Measurements from ENCODE around the gene ACTA2. TPM values are rescaled to one million over a fixed set of nuclear protein-coding genes. Genes with fewer than 3 reads are reported as not detected.

ACTA2 gene
- total RNA-seq, 1 experiment from 2014 or later = 5.3 TPM

- CTCF ChIA-PET = no interaction called here
- no peak overlapping the region for H3K4me2 ChIP-seq
- intact Hi-C loops (cut with micrococcal nuclease; ENCODE audit: unreplicated experiment) = no loop called here
These were observed 28.2 kb upstream of the ACTA2 start for GRCh38 chr10:88980800-88981199.

GRCh38 chr10:88980247-88980646 is 27.7 kb upstream of the ACTA2 start:
- no peaks in the 10 kb centered on the region for H3K27me3 ChIP-seq (ENCODE audit: insufficient read depth, low read depth)
- no peaks in the 10 kb centered on the region for H4K20me1 ChIP-seq (ENCODE audit: insufficient read depth)
- H3K9me3 ChIP-seq (ENCODE audit: insufficient read depth, low read depth) = no peaks in the 10 kb centered on the region
- H3K4me2 ChIP-seq = no peak overlapping the region
- no peak overlapping the region for H2AFZ ChIP-seq
- no peaks in the 10 kb centered on the region for H3K79me2 ChIP-seq (ENCODE audit: low read depth)
- no TSS peak for BruUV-seq (replicated peaks)
- H3K4me3 ChIP-seq = no peak overlapping the region
- no peaks in the 10 kb centered on the region for H3F3A ChIP-seq (ENCODE audit: insufficient read depth, low read depth)
- H3K27ac ChIP-seq = no peak overlapping the region
- no peaks in the 10 kb centered on the region for H3K4me1 ChIP-seq (replicated peaks; ENCODE audit: insufficient read depth)
- H3K9me2 ChIP-seq (ENCODE audit: insufficient read depth) = no peaks in the 10 kb centered on the region
- DNase-seq = no peak
- ChIA-PET POLR2A (ENCODE audit: unreplicated experiment) (interaction anchor here (0.6 kb wide), 1 partner anchor 699 kb away, joined by 5 read pairs; no protein-coding TSS in a partner anchor), CTCF (no interaction called here)
- no peaks in the 10 kb centered on the region for H3K36me3 ChIP-seq (ENCODE audit: low read depth)
- intact Hi-C loops (cut with micrococcal nuclease; ENCODE audit: unreplicated experiment) = no loop called here
- TF ChIP-seq EZH2 (IDR thresholded peaks at IDR 0.05; ENCODE audit: low read depth) (no peak), CTCF (conservative IDR thresholded peaks at IDR 0.05) (no peak)

More at GRCh38 chr10:88980800-88981199, 28.2 kb upstream of the ACTA2 start:
- H3K27me3 ChIP-seq (ENCODE audit: insufficient read depth, low read depth) = no peaks in the 10 kb centered on the region
- H4K20me1 ChIP-seq (ENCODE audit: insufficient read depth) = no peaks in the 10 kb centered on the region
- H3K4me1 ChIP-seq (replicated peaks; ENCODE audit: insufficient read depth) = no peaks in the 10 kb centered on the region
- H2AFZ ChIP-seq = no peak overlapping the region
- POLR2A ChIA-PET (ENCODE audit: unreplicated experiment) = interaction anchor here (0.6 kb wide), 1 partner anchor 699 kb away, joined by 5 read pairs; no protein-coding TSS in a partner anchor
- BruUV-seq (replicated peaks) = no TSS peak
- no peaks in the 10 kb centered on the region for H3F3A ChIP-seq (ENCODE audit: insufficient read depth, low read depth)
- H3K79me2 ChIP-seq (ENCODE audit: low read depth) = no peaks in the 10 kb centered on the region
- TF ChIP-seq CTCF (conservative IDR thresholded peaks at IDR 0.05) (no peak), EZH2 (IDR thresholded peaks at IDR 0.05; ENCODE audit: low read depth) (no peak)
- no peak overlapping the region for H3K27ac ChIP-seq
- H3K4me3 ChIP-seq = no peak overlapping the region
- no peaks in the 10 kb centered on the region for H3K9me2 ChIP-seq (ENCODE audit: insufficient read depth)
- no peaks in the 10 kb centered on the region for H3K9me3 ChIP-seq (ENCODE audit: insufficient read depth, low read depth)
- no peak for DNase-seq
- H3K36me3 ChIP-seq (ENCODE audit: low read depth) = no peaks in the 10 kb centered on the region

GRCh38 chr10:88979603-88980002 is 27.0 kb upstream of the ACTA2 start:
- Histone ChIP-seq H4K20me1 (ENCODE audit: insufficient read depth) (no peaks in the 10 kb centered on the region), H3K4me1 (replicated peaks; ENCODE audit: insufficient read depth) (peaks cover 2% of the 10 kb centered on the region; the same call in 1 of the 2 replicates), H3K9me2 (ENCODE audit: insufficient read depth) (no peaks in the 10 kb centered on the region), H3K4me2 (no peak overlapping the region), H2AFZ (no peak overlapping the region), H3F3A (ENCODE audit: insufficient read depth, low read depth) (no peaks in the 10 kb centered on the region), H3K79me2 (ENCODE audit: low read depth) (no peaks in the 10 kb centered on the region), H3K27ac (no peak overlapping the region), H3K4me3 (no peak overlapping the region), H3K9me3 (ENCODE audit: insufficient read depth, low read depth) (no peaks in the 10 kb centered on the region), H3K27me3 (ENCODE audit: insufficient read depth, low read depth) (no peaks in the 10 kb centered on the region), H3K36me3 (ENCODE audit: low read depth) (no peaks in the 10 kb centered on the region)
- ChIA-PET CTCF (interaction anchor here (0.6 kb wide), 1 partner anchor 85 kb away, joined by 4 read pairs; no protein-coding TSS in a partner anchor), POLR2A (ENCODE audit: unreplicated experiment) (no interaction called here)
- BruUV-seq (replicated peaks) = no TSS peak
- intact Hi-C loops (cut with micrococcal nuclease; ENCODE audit: unreplicated experiment) = no loop called here
- no peak for DNase-seq
- TF ChIP-seq EZH2 (IDR thresholded peaks at IDR 0.05; ENCODE audit: low read depth) = no peak
- no peak for TF ChIP-seq CTCF (conservative IDR thresholded peaks at IDR 0.05)

Measured in PC-9 (cell line).